ENCODE measurements around the gene APOA4.
A peak's percentile ranks its signal among the peaks of the same experiment; 100 is the strongest.
"Not testable (repeated sequence)": the region's sequence is repeated elsewhere in the genome, so short reads cannot be mapped to it uniquely, and the experiment has no call there.

Gene APOA4

DNA sequence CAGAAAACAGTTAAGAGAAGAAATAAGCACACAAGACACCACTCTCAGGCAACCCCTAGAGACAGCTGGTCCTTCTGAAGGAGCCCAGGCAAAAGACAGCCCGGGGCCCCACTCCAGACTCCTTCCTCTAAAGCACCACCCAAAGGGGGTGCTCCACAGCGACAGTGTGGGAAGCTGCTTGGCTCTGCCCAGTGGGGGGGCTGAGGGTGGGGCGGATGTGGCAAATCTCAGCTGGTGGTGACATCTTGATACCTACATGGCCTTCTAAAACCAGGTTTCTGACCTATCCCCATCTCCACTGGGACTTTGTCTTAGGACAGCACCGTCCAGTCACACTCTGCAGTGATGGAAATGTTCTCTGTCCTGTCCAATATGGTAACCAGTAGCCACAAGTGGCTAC is 24.5 kb upstream of the APOA4 start:
- DNase-seq (ENCODE audit: low spot score) = no peak

DNA sequence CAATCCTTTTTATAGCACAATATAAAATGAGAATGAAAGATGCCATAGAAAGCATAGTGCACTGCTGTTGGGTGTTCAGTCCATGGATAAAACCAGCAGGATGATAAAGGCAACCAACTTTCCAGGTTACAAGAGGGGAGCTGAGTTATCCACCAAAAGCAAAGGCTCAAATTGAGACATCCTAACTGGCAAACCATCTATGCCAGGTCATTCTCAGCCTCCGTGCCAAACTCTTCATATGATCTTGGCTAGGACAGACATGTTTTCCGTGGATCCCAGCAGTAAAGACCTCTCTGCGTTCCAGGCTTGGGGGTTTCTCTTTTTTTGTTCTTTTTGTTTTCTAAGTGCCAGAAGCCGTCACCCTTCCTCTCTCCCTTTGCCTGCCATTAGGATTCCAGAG is 21.6 kb upstream of the APOA4 start:
- DNase-seq (ENCODE audit: low spot score) = no peak

DNA sequence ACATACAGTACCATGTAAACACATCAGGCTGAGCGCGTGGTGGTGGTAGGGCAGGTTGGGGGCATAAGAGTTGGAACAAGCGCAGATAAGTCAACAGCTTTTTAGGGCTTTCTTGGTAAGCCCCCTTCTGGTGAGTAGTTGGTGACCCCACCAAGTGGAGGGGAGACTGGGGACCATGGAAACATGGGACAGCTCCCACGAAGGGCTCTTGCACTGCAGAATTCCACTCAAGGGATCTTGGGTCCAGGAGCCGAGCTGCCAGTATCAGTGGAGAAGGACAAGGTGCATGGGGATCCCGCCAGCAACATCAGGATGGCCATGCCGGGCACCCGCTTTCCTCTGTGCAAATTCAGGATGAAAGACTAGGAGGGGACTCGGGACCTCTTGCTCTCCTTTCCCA is 20.6 kb upstream of the APOA4 start:
- no peak for DNase-seq (ENCODE audit: low spot score)

DNA sequence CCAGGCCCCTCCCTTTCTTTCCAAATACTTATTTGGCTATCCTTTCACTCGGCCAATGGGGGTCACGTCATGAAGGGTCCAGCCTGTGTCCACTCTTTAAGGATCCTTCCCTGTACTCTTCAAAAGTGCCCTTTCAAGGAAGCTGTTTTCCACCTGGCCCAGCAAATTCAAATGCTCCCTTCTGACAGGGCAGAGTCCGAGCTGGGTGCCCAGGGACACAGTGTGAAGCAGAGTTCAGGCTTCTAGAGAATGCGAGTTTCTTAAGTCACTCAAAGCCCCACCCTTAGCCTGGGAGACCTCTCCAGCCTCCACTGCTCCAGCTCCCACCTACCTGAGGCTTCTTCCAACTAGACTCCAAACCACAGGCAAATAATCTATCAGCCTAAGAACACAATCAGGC is 19.8 kb upstream of the APOA4 start:
- no peak for DNase-seq (ENCODE audit: low spot score)

DNA sequence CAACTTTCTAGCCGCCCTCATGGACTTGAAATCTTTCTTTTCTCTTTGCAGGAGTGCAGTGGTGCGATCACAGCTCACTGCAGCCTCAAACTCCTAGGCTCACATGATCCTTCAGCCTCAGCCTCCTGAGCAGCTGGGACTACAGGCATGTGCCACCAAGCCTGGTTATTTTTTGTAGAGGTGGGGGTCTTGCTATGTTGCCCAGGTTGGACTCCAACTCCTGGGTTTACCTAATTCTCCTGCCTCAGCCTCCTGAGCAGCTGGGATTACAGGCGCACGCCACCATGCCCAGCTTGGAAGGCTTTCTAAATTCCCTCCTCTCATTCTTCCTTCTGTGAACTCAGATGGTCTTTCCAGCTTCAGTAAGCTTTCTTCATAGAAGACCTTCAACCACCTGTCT is 19.0 kb upstream of the APOA4 start:
- no peak for DNase-seq (ENCODE audit: low spot score)

DNA sequence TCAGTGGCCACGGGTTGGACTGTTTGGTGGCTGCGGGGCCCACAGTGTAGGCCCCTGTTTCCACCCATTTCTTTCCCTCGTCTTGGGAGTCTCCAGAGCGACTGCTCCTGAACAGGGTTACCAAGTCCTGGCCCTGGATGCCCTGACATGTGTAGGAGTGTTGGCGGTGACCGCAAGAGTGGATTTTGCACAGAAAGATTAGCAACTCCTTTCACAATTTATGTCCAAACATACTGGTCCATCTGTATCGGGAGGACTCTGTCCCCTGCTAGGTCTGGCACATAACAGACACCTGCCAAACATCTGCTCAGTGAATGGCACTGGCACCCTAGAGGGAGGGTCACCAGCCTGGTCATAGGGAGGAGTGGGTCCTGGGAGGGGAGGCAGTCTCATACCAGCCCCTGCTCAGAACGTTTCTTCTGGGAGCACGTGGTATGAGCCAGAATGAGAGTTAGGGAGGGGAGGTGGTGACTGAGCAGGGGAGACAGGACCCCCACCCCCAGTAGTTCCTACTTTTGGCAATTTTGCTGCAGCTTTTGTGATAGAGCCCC is 17.7 kb upstream of the APOA4 start:
- DNase-seq (ENCODE audit: low spot score) = no peak

DNA sequence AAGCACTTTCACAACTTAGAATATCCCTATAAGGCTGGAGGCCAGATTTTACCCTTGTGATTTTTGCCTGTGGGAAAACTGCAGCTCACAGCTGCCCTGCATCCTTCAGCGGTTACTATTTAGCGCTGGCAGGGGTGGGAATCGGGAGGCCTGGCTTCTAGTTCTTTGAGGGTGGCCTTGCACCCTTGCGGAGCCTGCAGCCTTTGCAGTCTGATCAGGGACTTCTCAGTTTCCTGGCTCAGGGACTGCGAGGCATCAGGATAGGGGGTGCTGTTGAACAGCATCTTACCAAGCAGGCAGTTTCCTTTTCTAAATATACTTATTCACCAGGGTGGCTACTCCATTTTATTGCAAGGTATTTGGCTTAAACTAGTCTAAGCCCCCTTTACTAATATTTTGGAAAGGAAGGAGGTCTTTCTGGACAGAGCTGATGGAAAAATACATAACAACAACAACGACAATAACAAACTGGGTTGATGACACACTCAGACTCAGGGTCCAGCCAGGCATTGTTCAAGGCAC is 17.2 kb upstream of the APOA4 start:
- DNase-seq (ENCODE audit: low spot score) = no peak

DNA sequence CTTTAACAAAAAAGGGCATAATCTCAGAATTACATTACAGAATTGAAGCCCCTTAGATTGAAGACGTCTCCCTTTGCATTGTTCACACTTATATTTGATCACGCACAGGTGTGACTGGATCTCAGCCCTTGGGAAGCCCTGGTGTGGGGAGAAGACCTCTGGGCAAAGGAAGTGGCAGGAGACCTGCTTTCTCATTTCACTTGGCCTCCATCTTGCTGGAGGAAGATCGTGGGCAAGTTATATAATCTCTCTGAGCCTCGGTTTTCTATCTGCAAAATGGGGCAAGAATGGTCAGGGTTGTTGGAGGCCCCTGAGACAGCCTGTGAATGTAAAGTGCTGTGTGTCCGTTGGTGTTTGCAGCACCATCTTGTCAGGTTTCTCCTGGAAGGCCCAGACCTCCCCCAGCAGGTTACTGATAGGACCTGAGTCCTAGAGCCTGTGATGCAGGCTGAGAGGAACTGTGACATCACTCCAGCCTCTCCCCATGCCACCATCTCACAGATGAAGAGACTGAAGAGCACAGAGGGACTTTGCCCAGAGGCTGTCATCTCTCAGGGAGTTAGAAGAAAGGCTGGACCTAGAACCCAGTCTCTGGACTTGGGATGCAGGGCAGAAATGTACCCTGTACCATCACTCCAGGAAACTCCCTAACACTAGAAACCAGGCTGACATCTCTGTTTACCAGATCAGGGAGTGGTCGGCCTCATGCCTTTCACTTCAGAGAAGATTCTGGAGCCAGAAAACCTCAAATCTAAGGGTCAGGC is 15.4 kb upstream of the APOA4 start:
- no peak for DNase-seq (ENCODE audit: low spot score)

DNA sequence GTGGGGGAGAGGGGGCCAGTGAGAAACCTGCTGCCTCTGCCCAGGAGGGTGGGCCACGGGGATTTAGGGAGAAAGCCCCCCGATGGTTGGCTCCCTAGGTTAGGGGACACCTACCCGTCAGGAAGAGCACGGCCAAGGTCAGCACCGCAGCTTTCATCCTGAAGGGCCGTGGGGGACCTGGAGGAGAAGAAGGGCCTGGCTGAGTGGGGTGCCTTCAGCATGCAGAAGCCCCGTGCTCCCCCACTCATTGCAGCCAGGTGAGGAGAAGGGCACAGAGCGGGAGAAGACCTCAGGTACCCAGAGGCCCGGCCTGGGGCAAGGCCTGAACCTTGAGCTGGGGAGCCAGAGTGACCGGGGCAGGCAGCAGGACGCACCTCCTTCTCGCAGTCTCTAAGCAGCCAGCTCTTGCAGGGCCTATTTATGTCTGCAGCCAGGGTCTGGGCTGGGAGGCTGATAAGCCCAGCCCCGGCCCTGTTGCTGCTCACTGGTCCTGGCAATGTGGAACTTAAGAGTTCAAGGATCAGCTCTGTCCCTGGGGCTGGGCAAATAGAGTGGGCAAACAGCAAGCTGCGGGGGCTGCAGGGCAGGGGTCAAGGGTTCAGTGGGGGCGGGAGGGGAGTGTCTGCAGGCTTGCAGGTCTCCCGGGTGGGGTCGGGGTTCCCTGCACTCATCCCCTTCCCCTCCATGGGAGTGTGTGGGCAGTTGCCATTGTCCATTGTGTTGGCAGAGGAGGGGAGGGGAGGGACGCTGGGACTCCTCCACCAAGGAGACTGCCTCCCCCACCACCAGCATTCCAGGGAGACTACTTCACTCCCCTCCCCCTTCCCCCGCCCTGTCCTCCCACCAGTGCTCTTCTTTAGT is 14.4 kb upstream of the APOA4 start, which contains the start of gene APOA1:
Gene APOA1 (minus strand): TSS at position 392 of the 861 bp plus-strand sequence. CDS start 235 bp downstream, at position 157.
- DNase-seq (ENCODE audit: low spot score) = no peak

DNA sequence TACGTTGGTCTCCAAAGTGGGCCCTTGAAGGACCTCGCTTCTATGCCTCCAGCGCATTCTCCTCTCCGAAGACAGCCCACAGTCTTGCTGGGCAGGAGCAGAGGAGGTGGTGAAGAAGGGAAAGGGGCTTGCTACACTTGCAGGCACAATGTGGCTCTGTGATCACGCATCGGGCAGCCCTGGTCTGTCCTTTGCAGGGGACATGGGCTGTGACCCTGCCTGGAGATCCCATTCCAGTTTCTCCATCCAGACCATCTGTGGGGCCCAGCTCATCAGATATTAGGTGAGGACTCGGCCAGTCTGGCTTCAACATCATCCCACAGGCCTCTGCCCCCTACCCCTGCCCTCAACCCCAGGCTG is 13.5 kb upstream of the APOA4 start:
- DNase-seq (ENCODE audit: low spot score) = no peak

DNA sequence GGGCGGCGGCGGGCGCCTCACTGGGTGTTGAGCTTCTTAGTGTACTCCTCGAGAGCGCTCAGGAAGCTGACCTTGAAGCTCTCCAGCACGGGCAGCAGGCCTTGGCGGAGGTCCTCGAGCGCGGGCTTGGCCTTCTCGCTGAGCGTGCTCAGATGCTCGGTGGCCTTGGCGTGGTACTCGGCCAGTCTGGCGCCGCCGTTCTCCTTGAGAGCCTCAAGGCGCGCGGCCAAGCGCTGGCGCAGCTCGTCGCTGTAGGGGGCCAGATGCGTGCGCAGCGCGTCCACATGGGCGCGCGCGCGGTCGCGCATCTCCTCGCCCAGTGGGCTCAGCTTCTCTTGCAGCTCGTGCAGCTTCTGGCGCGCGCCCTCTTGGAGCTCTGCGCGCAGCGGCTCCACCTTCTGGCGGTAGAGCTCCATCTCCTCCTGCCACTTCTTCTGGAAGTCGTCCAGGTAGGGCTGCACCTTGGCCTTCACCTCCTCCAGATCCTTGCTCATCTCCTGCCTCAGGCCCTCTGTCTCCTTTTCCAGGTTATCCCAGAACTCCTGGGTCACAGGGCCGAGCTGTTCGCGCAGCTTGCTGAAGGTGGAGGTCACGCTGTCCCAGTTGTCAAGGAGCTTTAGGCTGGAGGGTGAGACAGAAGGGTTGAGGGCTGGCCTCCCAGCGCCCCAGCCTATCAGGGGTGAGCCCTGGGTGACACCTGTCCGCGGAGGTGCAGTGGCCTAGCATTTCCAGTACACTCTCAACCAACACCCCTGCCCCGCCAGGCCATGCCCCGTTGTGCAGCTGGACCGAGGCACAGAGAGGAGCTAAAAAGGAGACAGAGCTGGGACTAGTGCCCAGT is 12.9 kb upstream of the APOA4 start:
- DNase-seq (ENCODE audit: low spot score) = peak; percentile 92

DNA sequence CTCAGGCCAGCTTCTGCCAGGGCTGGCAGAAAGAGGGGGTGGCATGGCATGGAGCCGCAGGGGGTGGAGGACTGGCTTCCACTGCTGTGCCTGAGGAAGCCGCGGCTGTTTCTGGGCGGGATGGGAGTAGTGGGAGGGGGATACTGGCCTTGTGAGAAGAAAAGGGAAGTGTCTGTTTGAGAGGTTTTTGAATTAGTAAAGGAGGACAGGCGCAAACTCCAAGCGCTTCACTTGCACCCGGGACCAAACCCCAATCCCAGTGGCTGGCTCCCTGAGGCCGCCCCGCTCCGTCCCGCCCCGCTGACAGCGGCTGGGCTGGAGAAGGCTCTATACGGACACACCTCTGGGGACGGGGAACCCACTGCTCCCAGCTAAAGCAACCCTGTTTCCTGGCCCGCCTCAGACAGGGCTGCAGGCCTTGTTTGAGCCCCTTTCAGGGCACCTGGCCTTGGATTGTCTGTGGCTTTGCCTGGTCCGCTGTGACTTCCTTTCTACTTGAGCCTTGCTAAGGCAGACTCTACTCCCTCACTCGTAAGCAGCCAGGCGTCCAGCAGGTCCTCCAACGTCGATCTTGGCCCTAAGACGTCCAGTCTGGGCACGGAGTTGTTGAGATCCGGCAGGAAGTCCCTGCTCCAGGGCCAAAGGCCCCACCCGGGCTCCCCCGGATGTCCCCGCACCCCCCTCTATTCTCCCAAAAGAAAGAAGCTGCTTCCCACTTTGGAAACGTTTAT is 12.1 kb upstream of the APOA4 start:
- DNase-seq (ENCODE audit: low spot score) = no peak

DNA sequence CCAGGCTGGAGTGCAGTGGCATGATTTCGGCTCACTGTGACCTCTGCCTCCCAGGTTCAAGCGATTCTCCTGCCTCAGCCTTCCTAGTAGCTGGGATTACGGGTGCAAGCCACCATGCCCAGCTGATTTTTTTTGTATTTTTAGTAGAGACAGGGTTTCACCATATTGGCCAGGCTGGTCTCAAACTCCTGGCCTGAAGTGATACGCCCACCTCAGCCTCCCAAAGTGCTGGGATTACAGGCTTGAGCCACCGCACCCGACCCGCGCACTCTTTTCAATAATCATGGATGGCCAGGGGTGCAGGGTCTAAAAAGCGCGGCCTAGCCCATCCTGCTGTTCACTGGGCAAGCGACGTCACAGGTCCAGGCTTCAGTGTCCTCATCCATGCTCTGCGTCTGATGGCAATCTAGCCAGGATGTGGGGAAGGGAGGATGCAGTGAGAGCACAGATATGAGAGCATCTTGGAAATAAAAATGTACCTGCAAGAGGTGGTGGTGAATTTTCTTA is 11.5 kb upstream of the APOA4 start:
- DNase-seq (ENCODE audit: low spot score) = not testable (repeated sequence)

DNA sequence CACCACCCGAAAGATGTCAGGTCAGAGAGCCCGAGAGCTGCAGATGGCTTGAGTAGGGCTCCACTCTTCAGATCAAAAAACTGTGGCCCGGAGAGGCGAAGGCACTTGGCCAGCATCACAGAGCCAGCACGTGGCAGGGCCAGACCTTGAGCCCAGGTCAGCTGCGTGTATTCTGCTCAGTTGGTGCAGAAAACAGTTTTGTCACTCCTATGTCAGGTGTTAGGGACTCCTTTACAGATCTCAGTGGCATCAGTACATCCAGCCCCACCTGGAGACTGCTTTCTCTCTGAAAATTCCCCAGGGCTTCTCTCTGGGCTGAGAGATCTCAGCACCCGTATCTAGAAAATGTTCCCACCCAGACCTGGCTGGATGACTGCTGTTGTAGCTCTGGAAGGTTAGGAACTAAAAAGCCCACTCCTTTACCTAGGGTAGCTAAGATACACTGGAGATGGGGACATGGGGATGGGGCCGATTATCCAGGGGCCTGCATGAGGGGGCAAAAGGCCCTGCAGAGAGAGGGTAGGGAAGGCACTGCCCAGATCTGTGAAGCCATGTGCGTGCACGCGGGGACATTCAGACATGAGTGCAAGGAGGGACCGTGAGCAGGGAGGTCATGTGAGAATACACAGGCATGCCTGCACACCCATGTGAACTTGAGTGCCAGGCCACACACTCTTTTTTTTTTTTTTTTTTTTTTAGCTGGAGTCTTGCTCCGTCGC is 10.9 kb upstream of the APOA4 start:
- no peak for DNase-seq (ENCODE audit: low spot score)

DNA sequence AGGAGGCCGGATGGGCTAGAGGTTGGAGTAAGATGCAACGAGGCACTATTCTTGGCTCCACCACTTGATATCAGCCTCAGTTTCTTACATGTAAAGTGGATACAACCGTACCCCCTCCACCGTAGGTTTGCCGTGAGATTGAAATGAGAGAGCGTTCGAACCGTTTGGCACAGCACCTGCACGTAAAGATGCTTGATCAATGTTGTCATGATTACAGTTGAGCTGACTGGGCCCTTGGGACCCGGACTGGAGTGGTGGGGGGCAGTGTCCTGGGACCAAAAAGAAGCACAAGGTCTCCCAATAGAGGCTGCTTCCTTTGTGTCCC is 10.3 kb upstream of the APOA4 start:
- no peak for DNase-seq (ENCODE audit: low spot score)

DNA sequence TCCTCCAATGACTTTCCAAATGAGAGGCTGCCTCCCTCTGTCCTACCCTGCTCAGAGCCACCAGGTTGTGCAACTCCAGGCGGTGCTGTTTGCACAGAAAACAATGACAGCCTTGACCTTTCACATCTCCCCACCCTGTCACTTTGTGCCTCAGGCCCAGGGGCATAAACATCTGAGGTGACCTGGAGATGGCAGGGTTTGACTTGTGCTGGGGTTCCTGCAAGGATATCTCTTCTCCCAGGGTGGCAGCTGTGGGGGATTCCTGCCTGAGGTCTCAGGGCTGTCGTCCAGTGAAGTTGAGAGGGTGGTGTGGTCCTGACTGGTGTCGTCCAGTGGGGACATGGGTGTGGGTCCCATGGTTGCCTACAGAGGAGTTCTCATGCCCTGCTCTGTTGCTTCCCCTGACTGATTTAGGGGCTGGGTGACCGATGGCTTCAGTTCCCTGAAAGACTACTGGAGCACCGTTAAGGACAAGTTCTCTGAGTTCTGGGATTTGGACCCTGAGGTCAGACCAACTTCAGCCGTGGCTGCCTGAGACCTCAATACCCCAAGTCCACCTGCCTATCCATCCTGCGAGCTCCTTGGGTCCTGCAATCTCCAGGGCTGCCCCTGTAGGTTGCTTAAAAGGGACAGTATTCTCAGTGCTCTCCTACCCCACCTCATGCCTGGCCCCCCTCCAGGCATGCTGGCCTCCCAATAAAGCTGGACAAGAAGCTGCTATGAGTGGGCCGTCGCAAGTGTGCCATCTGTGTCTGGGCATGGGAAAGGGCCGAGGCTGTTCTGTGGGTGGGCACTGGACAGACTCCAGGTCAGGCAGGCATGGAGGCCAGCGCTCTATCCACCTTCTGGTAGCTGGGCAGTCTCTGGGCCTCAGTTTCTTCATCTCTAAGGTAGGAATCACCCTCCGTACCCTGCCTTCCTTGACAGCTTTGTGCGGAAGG is 9.5 kb upstream of the APOA4 start:
- DNase-seq (ENCODE audit: low spot score) = no peak

DNA sequence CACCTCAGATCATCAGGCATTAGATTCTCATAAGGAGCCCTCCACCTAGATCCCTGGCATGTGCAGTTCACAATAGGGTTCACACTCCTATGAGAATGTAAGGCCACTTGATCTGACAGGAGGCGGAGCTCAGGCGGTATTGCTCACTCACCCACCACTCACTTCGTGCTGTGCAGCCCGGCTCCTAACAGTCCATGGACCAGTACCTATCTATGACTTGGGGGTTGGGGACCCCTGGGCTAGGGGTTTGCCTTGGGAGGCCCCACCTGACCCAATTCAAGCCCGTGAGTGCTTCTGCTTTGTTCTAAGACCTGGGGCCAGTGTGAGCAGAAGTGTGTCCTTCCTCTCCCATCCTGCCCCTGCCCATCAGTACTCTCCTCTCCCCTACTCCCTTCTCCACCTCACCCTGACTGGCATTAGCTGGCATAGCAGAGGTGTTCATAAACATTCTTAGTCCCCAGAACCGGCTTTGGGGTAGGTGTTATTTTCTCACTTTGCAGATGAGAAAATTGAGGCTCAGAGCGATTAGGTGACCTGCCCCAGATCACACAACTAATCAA is 8.8 kb upstream of the APOA4 start:
- DNase-seq (ENCODE audit: low spot score) = no peak

DNA sequence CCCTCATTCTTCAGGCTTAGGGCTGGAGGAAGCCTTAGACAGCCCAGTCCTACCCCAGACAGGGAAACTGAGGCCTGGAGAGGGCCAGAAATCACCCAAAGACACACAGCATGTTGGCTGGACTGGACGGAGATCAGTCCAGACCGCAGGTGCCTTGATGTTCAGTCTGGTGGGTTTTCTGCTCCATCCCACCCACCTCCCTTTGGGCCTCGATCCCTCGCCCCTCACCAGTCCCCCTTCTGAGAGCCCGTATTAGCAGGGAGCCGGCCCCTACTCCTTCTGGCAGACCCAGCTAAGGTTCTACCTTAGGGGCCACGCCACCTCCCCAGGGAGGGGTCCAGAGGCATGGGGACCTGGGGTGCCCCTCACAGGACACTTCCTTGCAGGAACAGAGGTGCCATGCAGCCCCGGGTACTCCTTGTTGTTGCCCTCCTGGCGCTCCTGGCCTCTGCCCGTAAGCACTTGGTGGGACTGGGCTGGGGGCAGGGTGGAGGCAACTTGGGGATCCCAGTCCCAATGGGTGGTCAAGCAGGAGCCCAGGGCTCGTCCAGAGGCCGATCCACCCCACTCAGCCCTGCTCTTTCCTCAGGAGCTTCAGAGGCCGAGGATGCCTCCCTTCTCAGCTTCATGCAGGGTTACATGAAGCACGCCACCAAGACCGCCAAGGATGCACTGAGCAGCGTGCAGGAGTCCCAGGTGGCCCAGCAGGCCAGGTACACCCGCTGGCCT is 7.2 kb upstream of the APOA4 start:
- DNase-seq (ENCODE audit: low spot score) = no peak
